ENCODE results near the gene LCMT1.

The LCMT1 gene

GRCh38 chr16:25084797-25085196, 26.7 kb upstream of the LCMT1 start:
- H3K27ac ChIP-seq: no peak overlapping the region
- TF ChIP-seq, protein P1, sequence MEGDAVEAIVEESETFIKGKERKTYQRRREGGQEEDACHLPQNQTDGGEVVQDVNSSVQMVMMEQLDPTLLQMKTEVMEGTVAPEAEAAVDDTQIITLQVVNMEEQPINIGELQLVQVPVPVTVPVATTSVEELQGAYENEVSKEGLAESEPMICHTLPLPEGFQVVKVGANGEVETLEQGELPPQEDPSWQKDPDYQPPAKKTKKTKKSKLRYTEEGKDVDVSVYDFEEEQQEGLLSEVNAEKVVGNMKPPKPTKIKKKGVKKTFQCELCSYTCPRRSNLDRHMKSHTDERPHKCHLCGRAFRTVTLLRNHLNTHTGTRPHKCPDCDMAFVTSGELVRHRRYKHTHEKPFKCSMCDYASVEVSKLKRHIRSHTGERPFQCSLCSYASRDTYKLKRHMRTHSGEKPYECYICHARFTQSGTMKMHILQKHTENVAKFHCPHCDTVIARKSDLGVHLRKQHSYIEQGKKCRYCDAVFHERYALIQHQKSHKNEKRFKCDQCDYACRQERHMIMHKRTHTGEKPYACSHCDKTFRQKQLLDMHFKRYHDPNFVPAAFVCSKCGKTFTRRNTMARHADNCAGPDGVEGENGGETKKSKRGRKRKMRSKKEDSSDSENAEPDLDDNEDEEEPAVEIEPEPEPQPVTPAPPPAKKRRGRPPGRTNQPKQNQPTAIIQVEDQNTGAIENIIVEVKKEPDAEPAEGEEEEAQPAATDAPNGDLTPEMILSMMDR (conservative IDR thresholded peaks at IDR 0.05): no peak
- TF ChIP-seq ZFX (IDR thresholded peaks at IDR 0.05): no peak

- no peak overlapping the region for H3K27ac ChIP-seq
- TF ChIP-seq ZFX (IDR thresholded peaks at IDR 0.05): no peak
- TF ChIP-seq, protein P1 (conservative IDR thresholded peaks at IDR 0.05): no peak
Observed at GRCh38 chr16:25087761-25088160, 23.8 kb upstream of the LCMT1 start.

DNA sequence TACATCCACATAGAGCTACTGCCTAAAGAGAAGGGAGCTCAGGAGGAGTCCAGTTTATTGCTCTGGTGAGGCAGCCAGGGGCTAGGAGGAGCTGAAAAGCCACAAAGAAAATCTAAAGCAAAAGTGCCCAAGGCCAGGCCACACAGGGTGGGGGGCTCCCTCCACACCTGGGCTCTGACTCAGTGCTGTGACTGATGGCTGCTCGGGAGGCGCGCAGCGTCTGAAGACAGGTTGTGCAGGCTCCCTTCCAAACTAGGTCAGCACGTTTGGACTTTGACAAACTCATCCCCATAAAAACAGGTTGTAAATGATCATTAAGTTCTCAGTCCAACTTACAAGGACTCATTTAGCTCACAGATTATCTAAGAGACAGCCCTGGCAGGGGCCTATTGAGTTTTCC, 22.2 kb upstream of the LCMT1 start:
- TF ChIP-seq, protein P1 (conservative IDR thresholded peaks at IDR 0.05): no peak
- no peak for TF ChIP-seq ZFX (IDR thresholded peaks at IDR 0.05)
- no peak overlapping the region for H3K27ac ChIP-seq

GRCh38 chr16:25092441-25092840, 19.1 kb upstream of the LCMT1 start:
- TF ChIP-seq, protein P1 (conservative IDR thresholded peaks at IDR 0.05): no peak
- no peak overlapping the region for H3K27ac ChIP-seq

DNA sequence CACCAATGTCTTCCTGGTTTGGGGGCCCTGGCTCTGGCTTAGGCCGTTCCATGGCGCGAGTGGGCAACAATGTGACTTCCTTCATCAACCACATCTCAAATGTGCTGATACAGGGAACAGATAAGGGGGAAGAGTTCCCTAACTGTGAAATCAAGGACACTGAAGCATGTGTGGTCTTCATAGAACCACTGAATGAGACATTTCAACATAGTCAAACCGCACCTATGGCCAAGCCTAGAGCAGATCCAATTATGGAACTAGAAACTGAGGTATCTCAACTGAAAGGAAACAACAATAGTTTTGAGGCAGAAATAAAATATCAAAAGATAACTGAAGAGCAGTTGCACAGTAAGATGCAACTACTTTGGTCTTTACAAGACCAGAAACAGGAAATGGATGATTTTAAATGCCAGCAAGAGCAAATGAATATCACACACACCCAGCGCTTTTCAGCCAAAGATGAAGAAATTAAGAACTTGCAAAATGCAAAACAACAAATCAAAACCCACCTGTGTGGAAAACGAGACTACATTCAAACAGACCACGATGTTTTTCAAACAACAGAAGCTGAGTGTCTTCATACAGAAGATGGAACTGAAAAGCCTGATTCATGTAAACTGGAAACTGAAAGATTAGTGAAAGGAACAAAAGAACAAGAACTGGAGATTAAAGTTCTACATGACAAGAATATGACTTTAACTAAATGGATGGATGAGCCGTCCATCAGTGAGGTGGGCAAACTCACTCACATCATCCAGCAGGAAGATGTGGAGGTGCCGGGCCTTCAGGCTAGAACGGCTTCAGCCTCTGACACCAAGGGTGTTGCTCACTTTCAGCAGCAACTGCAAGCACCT, 18.1 kb upstream of the LCMT1 start:
- H3K27ac ChIP-seq: no peak overlapping the region
- TF ChIP-seq, protein P1 (conservative IDR thresholded peaks at IDR 0.05): no peak
- TF ChIP-seq ZFX (IDR thresholded peaks at IDR 0.05): no peak

DNA sequence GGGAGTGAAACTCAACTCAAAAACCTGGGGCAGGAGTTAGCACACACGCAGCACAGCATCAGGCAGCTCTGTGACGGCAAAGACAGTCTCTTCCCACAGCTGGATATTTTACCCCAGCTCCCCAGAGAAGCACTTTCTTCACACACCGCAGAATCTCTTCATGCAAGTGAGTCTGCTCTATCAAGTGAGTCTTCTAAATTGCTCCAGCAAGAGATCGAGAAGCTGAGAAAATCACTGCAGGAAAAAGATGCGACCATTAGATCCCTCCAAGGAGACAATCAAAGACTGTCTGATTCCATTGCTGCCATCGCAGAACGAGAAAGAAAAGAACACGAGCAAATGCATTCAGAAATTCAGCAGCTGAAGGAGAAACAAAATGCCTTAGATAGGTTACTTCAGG, 16.9 kb upstream of the LCMT1 start:
- H3K27ac ChIP-seq: no peak overlapping the region
- TF ChIP-seq ZFX (IDR thresholded peaks at IDR 0.05): no peak
- TF ChIP-seq, protein P1 (conservative IDR thresholded peaks at IDR 0.05): no peak

DNA sequence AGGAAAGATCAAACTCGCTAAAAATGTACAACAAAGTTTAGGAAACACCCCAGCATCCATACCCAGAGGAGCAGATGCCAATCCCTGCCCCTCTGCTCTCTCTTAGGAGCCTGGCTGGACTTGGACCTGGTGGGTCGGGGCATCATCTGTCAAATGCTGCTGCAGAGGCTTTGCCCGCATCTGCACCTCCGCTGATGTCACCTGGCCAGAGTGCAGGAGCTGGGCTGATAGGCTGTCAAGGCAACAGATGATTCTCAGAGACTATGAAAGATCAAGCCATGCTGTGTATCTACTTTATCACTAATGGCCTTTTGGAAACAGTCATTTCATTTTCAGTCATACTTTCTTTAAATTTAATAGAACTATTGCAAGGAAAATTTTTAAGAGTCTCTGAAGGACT, 15.9 kb upstream of the LCMT1 start:
- no peak for TF ChIP-seq ZFX (IDR thresholded peaks at IDR 0.05)
- TF ChIP-seq, protein P1 (conservative IDR thresholded peaks at IDR 0.05): no peak
- H3K27ac ChIP-seq: no peak overlapping the region
